GM19463 (cell line): Measurements from ENCODE around the gene POU6F2.
"Not testable (repeated sequence)": the region's sequence is repeated elsewhere in the genome, so short reads cannot be mapped to it uniquely, and the experiment has no call there.

Experiments
- ATAC-seq: cut with Tn5 transposase; IDR thresholded peaks from one replicate; pipeline ENCODE4 v1.9.1; 2021; ENCODE audit warnings: mild to moderate bottlenecking, moderate library complexity; ENCODE audit not compliant: unreplicated experiment

The POU6F2 gene

GRCh38 chr7:39339591-39339990, 361.9 kb downstream of the POU6F2 start:
- no peak for ATAC-seq

- ATAC-seq, result no peak
Measured at GRCh38 chr7:39341083-39341482, 363.4 kb downstream of the POU6F2 start.

GRCh38 chr7:39342763-39343162, 365.1 kb downstream of the POU6F2 start:
- ATAC-seq, result no peak

DNA sequence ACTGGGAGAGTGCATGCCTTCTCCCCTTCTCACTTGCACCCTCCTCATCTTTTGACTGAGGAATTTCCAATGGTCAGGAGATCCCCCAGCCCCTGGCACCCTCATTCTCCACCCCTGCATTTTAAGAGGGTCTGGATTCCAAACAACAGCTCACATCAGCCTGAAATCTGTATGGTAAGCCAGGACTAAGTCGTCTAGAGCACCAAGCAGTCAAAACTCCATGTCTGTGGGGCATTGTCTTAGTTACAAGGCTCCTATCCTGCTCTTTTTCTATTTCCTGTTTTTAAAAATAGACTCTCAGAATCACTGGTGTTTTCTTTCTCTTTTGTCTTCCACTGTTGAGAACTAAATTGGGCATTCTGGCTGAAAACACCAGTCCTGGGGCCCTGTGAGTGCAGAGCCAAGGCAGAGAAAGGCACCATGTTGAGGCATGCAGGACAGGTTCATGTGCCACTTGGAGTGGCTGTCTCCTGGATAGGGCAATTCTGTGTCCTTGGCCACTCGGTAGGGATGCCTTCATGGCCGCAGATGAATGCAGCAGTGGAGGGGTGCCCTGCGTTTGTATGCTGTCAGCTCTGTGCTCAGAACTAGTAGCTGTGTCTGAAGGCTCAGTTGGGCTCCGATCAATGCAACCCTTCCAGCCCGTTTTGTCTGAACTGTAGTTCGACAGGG, 371.9 kb downstream of the POU6F2 start:
- no peak for ATAC-seq

DNA sequence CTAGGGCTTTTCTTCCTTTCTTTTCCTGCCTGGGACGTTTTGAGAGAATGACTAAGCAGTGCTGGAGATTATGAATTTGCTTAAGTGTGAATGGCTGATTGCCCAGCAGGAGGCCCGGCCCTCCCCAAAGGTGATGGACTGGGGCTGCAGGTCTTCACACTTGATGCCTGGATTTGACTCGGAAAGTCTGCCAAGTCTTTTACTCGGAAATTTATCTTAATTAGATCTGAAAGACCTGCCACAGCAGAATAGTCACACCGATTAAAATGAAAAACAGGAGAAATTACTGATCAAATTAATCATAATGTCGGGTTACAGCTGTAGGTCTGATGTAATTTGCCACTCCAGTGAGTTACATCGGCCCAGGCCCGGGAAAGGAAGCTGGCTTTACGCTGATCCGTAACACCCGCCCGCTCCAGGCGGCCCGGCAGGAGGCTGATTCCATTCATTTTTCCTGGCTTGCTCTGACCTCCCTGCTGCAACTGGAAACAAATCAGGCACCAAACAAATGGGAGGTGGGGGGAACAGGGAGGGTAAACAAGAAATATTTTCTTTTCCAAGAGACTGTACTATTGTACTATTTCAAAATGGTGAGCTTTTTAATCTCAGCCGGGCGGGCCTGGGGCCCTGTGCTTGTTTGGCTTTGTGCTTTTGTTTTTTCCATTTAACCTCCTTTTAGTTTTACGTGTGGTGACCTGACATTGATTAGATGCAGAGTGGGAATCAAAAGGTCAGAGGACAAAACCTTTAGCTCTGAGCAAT, 376.1 kb downstream of the POU6F2 start:
- no peak for ATAC-seq

GRCh38 chr7:39355664-39356063, 378.0 kb downstream of the POU6F2 start:
- ATAC-seq, result peak; percentile 46

GRCh38 chr7:39356172-39356925, 378.6 kb downstream of the POU6F2 start:
- no peak for ATAC-seq

GRCh38 chr7:39357648-39358047, 379.9 kb downstream of the POU6F2 start:
- ATAC-seq, result no peak

- peak; percentile 67 for ATAC-seq
Measured at GRCh38 chr7:39360038-39360437, 382.3 kb downstream of the POU6F2 start.

DNA sequence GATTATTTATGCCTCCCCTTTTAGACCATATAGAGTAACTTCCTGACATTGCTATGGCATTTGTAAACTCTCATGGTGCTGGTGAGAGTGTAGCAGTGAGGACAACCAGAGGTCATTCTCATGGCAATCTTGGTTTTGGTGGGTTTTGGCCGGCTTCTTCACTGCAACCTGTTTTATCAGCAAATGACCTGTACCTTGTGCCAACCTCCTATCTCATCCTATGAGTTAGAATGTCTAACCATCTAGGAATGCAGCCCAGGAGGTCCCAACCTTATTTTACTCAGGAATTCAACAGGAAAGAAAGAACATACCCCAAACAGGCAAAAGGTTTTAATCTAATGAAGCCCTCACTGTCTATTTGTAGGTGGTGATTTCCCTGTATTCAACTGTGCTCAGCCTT, 383.1 kb downstream of the POU6F2 start:
- no peak for ATAC-seq

GRCh38 chr7:39365751-39366295, 388.1 kb downstream of the POU6F2 start:
- ATAC-seq, result no peak

GRCh38 chr7:39367451-39367850, 389.7 kb downstream of the POU6F2 start:
- ATAC-seq, result no peak

GRCh38 chr7:39367943-39368342, 390.2 kb downstream of the POU6F2 start:
- ATAC-seq, result no peak

DNA sequence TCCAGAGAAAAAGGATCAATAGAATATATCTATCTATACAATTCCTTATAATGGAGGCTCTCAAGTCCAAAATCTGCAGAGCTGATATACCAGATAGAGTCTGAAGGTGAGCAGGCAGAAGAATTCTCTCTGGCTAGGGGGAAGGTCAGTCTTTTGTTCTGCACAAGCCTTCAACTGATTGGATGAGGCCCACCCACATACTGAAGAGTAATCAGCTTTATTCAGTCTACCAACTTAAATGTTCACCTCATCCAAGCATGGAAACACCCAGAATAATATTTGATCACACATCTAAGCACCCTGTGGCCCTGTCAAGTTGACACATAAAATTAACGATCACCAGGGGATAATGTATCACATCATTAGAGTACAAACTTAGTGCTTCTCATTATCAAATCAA, 394.7 kb downstream of the POU6F2 start:
- no peak for ATAC-seq

DNA sequence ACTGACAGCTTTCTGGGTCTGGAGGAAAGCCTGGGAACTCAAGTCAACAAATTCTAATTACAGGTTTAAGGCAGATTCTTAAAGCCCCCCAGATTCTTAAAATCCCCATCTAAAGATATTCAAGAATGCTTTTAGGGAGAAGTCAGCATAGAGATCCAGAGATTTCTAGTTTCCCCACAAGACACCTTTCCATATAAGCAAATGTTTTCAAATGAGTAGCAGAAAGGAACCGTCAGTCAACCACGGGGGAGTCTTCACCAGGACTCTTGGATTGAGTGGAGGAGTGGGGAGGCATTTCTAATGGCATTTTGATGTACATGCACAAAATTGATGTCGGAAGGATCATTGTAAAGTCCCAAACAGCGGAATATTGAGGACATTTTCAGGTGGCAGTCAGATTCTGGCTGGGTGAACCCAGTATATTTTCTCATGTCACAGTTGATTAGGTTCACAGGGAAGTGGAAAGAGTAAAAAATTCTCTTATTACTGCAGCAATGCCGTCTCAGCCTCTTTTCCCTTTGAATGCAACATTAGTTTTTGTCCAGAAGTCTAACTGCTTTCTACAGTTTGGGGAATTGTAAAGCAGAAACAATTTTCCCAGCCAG, 396.8 kb downstream of the POU6F2 start:
- no peak for ATAC-seq

- ATAC-seq, result no peak
Measured at GRCh38 chr7:39375047-39375873, 397.6 kb downstream of the POU6F2 start.

DNA sequence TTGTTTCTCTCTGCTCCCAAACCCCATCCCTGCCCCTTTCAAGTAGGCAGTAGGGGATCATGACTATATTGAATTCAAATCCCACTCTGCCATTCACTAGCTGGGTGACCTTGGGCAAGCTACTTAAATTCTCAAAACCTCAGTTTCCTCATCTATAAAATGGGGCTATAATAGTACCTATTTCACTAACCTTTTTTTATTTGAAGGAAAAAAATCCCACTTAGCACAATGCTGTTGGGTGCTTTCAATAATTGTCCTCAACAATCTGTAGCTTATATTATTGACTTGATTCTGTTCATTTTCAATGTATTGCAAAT, 398.1 kb downstream of the POU6F2 start:
- ATAC-seq, result no peak

- ATAC-seq, result not testable (repeated sequence)
Measured at GRCh38 chr7:39376881-39377280, 399.2 kb downstream of the POU6F2 start.

DNA sequence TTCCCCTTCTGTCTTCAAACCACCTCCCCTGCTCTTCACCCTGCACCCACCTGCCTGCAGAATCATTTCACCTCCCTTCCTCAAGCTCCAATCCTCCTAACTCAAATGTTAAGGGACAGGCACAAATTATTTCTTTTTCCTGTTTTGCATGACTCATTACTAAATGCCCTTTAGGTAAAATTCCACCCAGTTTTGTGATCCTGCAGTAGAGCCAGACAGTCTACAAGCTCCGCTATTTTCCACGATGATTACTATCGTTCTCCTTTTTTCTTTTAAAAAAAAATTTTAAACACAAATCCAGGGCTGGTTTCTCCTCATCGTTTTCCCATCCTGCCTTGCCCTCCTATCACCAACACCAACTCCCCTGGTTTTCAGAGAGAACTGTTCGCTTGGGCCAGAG, 401.7 kb downstream of the POU6F2 start:
- no peak for ATAC-seq

DNA sequence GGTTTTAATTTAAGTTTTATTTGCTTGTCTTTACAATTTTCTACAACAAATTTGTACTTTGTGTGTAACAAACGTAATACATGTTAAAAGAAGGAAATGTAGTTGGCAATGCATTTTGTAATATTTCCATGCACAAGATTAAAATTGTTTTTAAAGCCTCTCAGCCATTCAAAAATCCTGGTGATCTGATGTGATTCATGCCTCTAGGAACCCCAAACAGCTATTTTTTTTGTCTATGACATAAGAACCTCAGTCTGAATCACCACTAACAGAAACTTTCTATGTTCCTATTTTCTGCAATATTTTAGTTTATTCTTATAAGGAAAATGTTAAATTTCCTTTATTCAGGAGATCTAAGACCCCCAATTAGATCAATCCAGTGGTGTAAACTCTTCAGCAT, 405.4 kb downstream of the POU6F2 start:
- ATAC-seq, result no peak
